T1000 (cell line): ENCODE results near the gene AQP1.

Source experiments
- DNase-seq: peaks from one replicate; lab custom pipeline; 2025; ENCODE audit warnings: mixed read lengths; lab: John Stamatoyannopoulos, UW

AQP1 gene

DNA sequence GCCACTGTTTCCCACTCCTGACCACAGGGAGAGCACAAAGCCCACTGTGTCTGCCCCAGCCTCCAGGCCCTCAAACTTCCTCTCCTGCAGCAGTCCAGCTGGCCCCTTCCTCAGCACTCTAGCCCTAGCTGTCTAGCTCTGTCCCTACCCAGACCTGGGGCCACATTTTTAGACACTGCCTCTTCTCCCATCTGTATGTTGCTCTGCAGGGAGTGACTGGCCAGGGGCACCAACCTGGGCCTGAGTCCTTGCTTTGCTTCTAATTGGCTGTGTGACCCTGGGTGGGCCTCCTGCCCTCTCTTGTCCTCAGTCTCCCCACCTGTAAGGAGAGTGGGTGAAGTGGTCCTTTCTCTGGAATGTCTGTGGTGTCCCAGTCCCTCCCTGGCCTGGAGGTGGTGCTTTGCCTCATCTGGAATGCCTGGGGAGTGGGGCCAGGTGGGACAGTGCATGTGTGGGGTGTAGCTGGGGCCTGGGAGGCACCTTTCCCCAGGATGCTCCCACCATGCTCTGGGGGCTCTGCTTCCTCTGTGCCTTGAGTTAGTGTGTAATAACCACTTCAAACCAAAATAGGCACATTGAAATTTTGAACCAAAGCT, 25.1 kb downstream of the AQP1 start:
- no peak for DNase-seq

DNA sequence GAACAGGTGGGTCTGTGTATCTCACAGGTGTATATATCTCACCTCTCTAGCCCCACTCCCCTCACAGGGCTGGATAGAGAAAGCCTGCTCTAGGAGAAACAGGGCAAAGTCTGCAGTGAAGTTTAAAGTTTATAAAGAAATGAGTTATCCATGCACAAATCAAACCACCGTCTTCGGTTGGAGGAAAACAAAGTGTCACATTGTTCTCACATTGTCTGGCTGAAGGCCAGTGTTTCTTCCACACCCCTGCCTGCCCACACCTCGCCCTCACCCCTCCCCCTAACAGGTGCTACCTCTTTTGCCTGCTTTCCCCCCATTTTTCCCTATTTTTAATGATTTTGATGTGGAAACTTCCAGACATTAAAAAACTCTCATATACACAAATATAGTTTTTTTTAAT, 25.8 kb downstream of the AQP1 start:
- no peak for DNase-seq

GRCh38 chr7:30938435-30939316, 27.0 kb downstream of the AQP1 start:
- DNase-seq, result peak; percentile 46

- DNase-seq, result no peak
These were observed 30.1 kb downstream of the AQP1 start for GRCh38 chr7:30941582-30942323.

- no peak for DNase-seq
These were observed 38.5 kb downstream of the AQP1 start for GRCh38 chr7:30950197-30950596.

- DNase-seq, result no peak
These were observed 43.3 kb downstream of the AQP1 start for GRCh38 chr7:30954914-30955313.

- DNase-seq, result no peak
These were observed 45.1 kb downstream of the AQP1 start for GRCh38 chr7:30956704-30957103.

DNA sequence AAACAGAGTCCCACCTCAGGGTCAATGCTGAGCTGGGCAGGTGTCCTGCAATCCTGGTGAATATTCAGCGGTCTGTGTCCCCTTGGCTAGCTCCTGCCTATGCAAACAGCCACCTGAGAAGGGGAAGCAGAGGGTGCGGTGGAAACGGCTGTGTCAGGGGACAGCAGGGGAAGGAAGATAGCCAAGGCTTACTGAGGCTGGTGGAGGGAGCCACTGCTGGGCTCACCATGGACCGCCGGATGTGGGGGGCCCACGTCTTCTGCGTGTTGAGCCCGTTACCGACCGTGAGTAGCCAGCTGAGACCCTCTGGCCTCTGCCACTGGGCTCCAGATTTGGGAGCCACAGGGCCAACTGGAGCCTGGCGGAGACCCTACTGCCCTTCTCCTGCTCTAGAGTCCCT, 52.2 kb downstream of the AQP1 start, which contains the start of gene GHRHR:
TSS of gene GHRHR (plus strand) at position 112 of the 400 bp plus-strand sequence. CDS start at position 228, 116 bp downstream.
- no peak for DNase-seq

DNA sequence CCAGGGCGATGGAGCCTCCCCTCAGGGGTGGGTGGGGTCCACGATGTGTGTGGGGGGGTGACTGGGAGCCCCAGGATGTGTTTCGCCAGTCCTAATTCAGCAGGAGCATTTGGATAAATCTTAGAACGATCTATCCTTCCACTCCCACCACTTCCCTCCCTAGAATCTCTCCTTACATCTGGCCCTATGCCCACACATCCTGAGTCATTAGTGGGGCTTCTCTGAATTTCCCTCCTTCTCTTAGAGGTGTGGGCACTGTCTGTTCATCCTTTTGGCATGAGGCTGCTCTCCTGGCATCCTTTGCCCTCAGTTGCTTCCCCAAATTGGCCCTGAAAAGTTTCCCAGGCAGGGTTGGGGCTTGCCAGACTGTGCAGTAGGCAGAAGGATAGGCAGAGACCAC, 53.7 kb downstream of the AQP1 start:
- no peak for DNase-seq

- DNase-seq, result no peak
These were observed 54.2 kb downstream of the AQP1 start for GRCh38 chr7:30965883-30966282.

- DNase-seq, result no peak
These were observed 56.6 kb downstream of the AQP1 start for GRCh38 chr7:30968294-30968693.

GRCh38 chr7:30968747-30969603, 57.3 kb downstream of the AQP1 start:
- no peak for DNase-seq

- DNase-seq, result no peak
These were observed 57.9 kb downstream of the AQP1 start for GRCh38 chr7:30969604-30969970.

GRCh38 chr7:30970074-30970473, 58.4 kb downstream of the AQP1 start:
- no peak for DNase-seq

DNA sequence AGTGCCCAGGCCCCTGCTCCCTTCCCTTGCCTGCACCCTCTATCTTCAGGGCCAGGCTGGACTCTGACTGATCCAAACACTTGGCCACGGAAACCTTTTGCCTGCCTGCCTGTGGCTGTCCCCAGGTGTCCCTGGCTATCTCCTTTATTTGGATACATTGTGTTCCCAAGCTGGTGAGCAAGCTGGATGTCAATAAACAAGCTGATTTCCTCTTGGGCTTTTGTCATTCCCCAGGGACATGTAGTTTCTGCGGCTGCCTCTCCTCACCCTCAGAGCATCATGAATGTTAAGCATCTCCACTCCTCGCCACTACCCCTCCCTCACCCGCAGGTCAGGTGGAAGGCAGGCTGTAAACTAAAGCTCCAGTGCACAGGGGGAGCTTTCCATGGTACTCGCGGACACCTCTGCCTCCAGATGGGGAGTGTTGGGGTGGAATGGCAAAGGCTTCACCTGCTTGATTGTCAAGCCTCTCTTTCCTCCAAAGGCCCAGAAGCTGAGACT, 59.0 kb downstream of the AQP1 start:
- DNase-seq, result no peak

DNA sequence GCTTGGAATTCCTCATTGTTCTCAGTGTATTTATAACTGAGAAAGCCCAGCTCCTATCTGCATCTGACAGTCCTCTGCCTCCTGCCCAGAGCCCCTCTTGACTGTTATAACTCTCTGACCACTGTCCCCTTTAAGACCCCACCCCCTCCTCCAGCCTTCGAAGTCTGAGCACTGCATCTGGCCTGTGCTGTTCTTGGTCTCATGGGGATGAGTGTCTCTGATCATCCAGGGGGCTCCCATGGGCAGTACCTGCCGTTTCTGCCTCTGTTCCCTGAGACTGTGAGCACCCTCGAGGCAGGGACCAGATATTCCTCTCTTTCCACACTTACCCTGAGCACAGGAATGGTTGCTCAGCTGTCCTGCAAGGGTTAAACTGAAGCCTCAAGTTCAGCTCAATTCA, 59.8 kb downstream of the AQP1 start:
- no peak for DNase-seq

DNA sequence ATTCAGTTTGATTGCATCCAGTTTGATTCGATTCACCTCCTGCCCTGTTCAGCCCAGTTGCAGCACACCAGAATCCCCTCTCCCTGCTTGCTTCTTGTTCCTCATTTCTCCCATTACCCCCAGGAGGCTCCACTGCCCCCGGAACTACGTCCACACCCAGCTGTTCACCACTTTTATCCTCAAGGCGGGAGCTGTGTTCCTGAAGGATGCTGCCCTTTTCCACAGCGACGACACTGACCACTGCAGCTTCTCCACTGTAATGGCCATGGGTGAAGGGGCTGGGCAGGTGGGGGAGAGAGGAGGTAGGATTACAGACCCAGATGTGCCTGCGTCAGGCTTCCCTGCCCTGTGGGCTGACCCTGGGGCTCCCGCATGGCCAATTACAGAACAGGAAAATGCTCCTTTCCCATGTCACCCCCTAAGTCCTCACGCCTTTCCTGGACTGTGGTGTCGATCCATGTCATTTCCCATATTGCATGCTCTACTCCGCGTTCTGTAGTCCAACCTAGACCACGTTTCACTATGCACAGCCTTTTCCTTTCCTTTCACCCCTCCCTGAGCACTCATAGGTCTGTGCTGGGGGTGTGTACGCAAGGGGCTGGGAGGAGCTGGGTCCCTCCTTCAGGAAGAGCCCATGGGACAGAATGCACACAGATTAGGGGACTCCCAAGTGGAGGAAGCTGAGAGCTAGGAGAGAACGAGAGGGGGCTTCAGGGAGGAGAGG, 60.3 kb downstream of the AQP1 start:
- DNase-seq, result no peak

- DNase-seq, result no peak
These were observed 61.6 kb downstream of the AQP1 start for GRCh38 chr7:30973292-30973691.

DNA sequence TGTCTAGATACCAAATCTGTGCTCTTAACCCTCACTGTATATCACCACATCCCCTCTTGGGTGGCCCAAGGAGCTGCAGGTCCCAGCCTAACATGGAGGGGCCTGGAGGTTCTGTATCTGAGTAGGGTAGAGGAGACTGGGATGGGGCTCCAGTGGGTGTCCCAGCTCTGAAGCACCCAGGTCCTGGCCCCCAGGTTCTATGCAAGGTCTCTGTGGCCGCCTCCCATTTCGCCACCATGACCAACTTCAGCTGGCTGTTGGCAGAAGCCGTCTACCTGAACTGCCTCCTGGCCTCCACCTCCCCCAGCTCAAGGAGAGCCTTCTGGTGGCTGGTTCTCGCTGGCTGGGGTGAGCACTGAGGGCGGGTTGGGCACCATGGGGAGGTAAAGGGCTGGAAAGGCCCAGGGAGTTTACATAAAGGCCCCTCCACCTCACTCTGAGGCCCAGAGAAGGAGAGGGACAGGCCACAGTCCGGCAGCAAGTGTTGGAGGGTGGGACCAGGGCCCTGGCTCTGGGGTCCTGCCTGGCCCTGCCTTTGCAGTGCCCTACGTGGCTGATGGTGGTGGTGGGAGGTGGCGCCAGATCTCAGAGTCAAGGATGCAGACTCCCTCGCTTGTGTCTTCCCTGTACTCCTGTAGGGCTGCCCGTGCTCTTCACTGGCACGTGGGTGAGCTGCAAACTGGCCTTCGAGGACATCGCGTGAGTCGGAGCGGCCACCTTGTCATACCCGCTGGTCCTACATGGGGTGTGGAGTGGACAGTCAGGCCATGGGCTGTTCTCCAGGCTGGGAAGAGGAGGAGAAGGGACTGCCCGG, 62.3 kb downstream of the AQP1 start:
- no peak for DNase-seq

DNA sequence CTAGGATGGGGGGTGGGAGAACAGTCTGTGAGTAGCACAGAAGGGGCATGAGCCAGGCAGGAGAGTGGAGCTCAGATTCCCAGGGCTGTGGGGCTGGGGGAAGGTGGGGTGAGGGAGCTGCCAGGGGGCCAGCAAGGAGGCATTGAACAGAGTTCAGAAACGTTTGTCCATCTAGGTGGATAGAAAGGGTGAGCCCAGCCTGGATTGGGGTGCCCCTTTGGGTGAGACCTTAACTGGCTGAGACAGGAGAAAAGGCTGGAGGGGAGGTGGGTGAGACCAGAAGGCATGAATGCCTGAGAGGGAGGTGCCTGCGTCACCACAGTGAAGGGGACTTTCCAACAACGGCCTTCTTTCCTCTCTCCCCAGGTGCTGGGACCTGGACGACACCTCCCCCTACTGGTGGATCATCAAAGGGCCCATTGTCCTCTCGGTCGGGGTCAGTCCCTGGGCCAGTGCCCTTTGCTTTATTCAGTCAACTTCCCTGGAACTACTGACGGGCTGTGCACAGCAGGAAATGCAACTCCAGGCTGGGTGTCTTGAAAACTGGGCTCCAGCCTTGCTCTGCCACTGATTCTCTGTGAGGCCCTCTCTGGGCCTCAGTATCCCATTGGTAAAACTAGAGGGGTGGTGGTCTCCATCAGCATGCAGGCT, 63.1 kb downstream of the AQP1 start:
- no peak for DNase-seq
